GM21529 (cell line): Measurements from ENCODE around the gene SPTAN1.

Experiments used
- ATAC-seq: cut with Tn5 transposase; IDR thresholded peaks from one replicate; pipeline ENCODE4 v1.9.1; 2021; ENCODE audit not compliant: unreplicated experiment

SPTAN1 gene

GRCh38 chr9:128595471-128595870 is 43.1 kb downstream of the SPTAN1 start:
- ATAC-seq = no peak

- no peak for ATAC-seq
These were observed 47.7 kb downstream of the SPTAN1 start for GRCh38 chr9:128600099-128600498.

DNA sequence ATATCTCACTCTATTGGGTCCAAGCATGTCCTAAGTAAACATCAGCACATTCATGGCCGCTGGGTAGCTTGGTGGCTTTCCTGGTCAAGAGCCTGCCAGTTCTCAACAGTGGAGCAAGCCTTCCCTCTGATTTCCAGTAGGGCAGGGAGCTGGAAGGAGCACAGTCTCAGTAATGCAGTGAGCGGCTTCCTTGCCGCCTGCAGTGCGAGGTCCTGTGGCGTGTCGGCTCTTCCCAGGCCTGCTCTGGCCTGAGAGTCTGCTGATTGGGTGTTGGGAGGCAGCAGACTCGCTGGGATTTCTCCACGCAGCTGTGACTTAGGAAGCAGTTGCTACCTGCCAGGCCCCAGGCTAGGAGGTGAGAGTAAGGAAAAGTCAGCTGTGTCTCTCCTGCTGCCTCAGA is 51.3 kb downstream of the SPTAN1 start:
- ATAC-seq = no peak

DNA sequence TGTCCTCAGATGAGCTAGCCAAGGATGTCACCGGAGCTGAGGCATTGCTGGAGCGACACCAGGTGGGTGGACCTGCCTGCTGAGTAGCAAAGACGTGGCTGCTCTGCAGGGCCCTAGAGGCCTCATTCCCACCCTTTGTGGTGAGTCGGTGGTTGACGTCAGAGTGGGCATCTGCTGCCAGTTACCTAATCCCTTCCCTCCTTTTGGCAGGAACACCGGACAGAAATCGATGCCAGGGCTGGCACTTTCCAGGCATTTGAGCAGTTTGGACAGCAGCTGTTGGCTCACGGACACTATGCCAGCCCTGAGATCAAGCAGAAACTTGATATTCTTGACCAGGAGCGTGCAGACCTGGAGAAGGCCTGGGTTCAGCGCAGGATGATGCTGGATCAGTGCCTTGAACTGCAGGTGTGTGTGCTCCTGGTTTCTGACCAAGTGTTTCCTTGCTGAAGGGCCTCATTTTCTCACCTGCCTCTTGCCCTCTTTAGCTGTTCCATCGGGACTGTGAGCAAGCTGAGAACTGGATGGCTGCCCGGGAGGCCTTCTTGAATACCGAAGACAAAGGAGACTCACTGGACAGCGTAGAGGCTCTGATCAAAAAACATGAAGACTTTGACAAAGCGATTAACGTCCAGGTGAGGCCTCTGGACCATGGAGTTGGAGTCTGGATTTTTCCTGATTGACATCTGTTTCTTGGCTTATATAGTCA is 55.4 kb downstream of the SPTAN1 start:
- no peak for ATAC-seq

GRCh38 chr9:128610897-128611296 is 58.5 kb downstream of the SPTAN1 start:
- no peak for ATAC-seq

DNA sequence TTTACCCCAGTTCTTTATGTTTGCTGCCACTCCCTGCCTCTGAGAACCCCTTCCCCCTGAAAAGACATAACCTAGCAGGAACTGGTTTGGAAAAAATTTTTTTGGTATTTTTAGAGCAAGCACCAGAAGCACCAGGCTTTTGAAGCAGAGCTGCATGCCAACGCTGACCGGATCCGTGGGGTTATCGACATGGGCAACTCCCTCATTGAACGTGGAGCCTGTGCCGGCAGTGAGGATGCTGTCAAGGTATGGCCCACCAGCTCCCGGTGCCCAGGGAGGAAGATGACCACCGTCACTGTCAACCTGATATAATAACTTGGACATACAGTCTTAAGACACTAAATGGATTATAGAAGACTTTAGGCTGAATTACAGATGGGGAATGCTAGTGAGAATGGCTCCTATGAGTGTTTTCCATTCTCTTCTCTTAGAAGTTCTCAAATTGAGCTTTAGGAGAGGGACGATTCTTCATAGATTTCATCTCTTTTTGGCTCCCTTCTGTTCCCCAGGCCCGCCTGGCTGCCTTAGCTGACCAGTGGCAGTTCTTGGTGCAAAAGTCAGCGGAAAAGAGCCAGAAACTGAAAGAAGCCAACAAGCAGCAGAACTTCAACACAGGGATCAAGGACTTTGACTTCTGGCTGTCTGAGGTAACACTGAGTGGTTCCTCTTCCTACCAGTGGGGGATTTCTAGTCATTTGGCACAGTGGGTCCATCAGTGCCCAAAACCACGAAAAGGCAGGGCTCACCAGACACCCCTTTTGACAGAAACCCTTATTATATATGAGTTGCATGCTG is 59.4 kb downstream of the SPTAN1 start:
- no peak for ATAC-seq

- no peak for ATAC-seq
These were observed 62.3 kb downstream of the SPTAN1 start for GRCh38 chr9:128614728-128615127.

DNA sequence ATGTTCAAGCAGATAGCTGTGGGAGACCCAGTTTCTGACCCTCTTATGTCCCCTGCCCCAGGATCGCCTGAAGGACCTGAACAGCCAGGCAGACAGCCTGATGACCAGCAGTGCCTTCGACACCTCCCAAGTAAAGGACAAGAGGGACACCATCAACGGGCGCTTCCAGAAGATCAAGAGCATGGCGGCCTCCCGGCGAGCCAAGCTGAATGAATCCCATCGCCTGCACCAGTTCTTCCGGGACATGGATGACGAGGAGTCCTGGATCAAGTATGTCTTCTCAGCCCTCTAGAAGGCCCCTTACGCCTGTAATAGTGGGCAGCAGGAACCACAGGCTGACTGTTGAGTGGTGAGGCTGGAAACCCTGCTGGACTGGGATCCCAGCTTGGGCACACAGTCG is 63.2 kb downstream of the SPTAN1 start:
- no peak for ATAC-seq

- ATAC-seq = no peak
These were observed 65.6 kb downstream of the SPTAN1 start for GRCh38 chr9:128617943-128618342.

DNA sequence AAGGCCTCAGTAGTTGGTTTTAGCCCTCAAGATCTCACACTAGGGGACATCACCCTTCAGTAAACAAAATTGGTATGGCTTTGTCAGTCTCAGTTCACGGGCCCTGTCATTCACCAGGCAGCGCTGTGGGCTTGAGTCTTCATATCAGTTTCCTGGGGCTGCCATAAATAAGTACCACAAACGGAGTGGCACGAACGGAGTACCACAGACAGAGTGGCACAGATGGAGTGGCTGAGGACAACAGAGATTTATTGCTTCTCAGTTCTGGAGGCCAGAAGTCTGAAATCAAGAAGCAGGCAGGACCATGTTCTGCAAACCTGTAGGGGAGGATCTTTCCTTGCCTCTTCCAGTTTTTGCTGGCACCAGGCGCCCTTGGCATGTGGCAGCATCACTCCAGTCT is 66.7 kb downstream of the SPTAN1 start:
- no peak for ATAC-seq

DNA sequence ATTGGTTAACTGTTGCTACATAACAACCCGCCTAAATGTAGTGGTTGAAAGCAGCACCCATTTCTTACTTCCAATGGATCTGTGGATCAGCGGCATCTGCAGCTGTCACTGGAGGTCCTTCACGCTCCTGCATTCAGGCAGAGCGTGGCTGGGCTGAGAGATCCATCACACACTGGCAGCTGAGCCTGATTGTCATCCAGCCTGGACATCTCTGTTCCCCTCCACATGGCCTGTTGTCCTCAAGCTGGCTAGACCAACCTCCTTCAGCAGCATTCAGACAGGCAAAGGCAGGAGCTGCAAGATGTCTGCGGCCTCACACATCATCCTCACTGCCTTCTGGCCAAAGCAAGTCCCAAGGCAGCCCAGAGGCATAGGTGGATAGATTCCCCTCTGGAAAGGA is 67.4 kb downstream of the SPTAN1 start:
- no peak for ATAC-seq

DNA sequence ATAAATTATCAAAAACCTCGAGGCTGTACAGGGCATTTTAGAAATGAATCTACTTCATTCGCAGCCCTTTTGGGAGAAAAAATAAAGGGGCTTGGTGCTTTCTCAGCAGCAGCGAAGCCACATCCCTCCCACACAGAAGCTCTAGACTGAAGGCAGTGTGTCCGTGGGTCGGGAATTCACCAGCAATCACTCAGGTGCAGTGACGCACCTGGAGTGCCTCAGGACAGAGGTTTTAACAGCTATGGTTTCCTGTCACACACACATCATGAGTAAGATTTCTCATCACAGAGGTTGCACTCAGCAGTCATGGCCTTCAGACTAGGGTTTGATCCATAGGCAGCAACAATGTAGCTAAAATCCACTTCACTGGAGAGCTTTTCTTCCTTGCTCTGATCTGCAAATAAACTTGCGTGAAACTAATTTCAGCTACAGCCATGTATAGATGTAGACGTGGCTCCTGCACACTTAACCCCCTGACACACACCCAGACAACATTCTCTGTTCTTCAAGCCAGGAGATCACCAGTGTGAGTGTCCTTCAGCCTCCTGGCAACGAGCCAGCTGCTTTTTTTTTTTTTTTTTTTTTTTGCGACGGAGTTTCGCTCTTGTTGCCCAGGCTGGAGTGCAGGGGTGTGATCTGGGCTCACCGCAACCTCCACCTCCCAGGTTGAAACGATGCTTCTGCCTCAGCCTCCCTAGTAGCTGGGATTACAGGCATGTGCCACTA is 69.5 kb downstream of the SPTAN1 start:
- no peak for ATAC-seq

- ATAC-seq = no peak
These were observed 72.2 kb downstream of the SPTAN1 start for GRCh38 chr9:128624566-128624965.

GRCh38 chr9:128625391-128626146 is 73.2 kb downstream of the SPTAN1 start:
- ATAC-seq = no peak

GRCh38 chr9:128626181-128626580 is 73.8 kb downstream of the SPTAN1 start:
- ATAC-seq = no peak

GRCh38 chr9:128627127-128627715 is 74.8 kb downstream of the SPTAN1 start:
- no peak for ATAC-seq

DNA sequence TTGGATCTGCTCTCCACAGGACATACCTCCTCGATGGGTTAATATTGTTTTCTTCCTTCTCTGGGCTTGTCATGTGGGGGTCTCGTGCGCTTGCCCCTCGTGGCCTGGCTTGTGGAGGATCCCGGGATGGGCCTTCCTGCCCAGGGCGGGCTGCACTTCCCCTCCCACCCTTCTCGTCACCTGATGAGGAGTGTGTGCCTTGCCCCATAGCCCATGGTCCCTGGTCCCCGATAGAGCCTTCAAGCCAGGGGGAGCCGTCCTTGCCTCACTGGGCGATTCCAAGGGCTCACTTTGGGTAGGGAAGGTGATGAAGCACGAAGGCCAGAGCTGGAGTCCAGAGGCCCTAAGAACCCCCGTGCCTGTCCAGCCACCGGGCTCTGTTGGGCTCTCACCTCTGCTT is 75.5 kb downstream of the SPTAN1 start:
- no peak for ATAC-seq

DNA sequence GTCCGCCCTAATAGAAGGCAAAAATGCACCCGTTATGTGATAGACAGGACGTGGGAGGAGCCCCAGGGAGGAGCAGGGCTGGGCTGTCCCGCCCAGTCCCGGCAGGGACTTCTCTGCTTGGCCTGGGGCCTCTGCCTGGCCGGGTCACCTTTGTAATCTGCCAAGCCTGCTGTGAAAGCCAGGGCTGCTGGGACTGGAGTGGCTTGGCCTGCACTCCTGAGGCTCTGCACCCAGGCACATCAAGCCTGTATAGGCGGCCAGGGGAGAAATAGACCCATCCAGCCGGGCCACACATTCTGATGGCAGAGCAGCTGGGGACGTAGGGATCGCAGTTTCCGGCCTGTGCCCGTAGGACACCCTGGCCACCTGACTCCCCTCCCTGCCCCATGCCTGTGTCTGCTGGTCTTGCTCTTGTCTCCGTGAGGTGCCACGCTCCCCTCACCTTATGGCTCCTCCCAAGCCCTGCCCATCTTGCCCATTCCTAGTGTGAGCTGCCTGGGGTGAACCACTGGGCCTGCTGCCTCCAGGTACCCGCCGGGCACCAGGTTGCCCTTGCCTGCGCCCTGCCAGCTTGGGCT is 76.2 kb downstream of the SPTAN1 start:
- ATAC-seq = no peak

DNA sequence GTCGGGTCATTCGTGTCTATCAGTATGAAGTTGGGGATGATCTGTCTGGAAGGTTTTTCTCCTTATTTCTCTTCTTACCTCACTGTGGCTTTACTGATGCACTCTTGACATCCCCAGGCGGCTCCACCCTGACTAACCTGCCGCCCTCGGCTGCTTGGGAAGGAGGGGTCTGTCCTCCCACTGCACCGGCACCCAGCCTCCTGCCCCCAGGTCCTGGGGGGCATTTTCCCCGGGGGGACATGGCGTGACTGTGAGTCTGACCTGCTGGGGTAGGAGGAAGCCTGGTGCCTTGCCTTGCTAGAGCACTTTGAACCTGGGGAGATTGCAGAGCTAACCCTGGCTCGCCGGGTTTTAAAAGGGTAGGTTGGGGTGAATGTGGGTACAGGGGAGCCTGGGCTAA is 76.7 kb downstream of the SPTAN1 start:
- ATAC-seq = no peak

DNA sequence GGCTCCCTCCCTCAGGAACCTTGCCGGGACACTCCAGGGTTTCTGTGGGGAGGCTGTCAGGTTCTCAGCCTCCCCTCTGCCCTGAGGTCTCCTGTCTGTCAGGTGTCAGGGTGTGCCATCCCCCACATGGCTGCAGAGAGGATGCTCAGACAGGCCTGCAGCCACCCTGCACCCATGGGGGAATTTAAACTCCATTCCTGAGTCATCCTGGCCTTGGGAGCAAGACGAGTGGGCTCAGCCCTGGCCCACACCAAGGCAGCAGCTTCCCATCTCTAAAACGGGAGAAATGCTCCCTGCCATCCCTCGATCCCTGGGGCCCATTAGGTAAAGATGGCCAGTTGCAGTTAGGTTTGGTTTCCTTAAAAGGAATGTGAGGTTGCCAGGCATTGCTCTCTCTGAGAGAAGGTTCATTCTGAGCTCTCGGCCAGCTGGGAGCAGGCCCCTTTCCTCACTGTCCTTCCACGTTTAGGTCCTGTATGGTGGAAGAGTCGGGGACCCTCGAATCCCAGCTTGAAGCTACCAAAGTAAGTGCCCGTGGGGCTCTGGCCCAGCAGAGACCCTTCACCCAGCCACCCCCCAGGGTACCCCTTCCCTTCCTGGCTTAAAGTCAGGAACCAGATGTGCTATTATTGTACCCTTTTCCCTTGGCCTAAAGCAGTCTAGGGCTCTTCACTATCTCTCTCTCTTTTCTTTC is 77.6 kb downstream of the SPTAN1 start:
- ATAC-seq = no peak
